ENCODE results near the gene WDR64.

GRCh38 chr1:241751524-241751923 lies 99.4 kb downstream of the WDR64 start:
- TF ChIP-seq, protein P1, sequence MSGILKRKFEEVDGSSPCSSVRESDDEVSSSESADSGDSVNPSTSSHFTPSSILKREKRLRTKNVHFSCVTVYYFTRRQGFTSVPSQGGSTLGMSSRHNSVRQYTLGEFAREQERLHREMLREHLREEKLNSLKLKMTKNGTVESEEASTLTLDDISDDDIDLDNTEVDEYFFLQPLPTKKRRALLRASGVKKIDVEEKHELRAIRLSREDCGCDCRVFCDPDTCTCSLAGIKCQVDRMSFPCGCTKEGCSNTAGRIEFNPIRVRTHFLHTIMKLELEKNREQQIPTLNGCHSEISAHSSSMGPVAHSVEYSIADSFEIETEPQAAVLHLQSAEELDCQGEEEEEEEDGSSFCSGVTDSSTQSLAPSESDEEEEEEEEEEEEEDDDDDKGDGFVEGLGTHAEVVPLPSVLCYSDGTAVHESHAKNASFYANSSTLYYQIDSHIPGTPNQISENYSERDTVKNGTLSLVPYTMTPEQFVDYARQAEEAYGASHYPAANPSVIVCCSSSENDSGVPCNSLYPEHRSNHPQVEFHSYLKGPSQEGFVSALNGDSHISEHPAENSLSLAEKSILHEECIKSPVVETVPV (CRISPR knock-in tag; IDR thresholded peaks at IDR 0.05), result no peak
- TF ChIP-seq ZFP30 (CRISPR knock-in tag; IDR thresholded peaks at IDR 0.05) (no peak), ZNF70 (CRISPR knock-in tag; IDR thresholded peaks at IDR 0.05) (no peak), TCF4 (CRISPR knock-in tag; IDR thresholded peaks at IDR 0.05; ENCODE audit: borderline replicate concordance) (no peak), ZC3H10 (CRISPR knock-in tag; IDR thresholded peaks at IDR 0.05) (no peak), PPARA (CRISPR knock-in tag; IDR thresholded peaks at IDR 0.05; ENCODE audit: borderline replicate concordance) (no peak)
